ENCODE data around the gene FBXO48.

Gene FBXO48

GRCh38 chr2:68411397-68412126 lies 55.5 kb downstream of the FBXO48 start:
- H3K27me3 ChIP-seq (ENCODE audit: low read depth) = 0 out of 2 replicates have a peak, but pooled peaks cover 3% of the 10 kb centered on the region

More at GRCh38 chr2:68411397-68412126, 55.5 kb downstream of the FBXO48 start:
- H3K4me3 ChIP-seq = no peak overlapping the region
- H3K9me3 ChIP-seq = no peaks in the 10 kb centered on the region
- in situ Hi-C loops (cut with MboI; ENCODE audit: low sequenced_read_pairs) = no loop called here
- no peaks in the 10 kb centered on the region for H3K4me1 ChIP-seq
- no peak for DNase-seq (ENCODE audit: low spot score in 2 of 2)
- H3K36me3 ChIP-seq (replicated peaks) = no peaks in the 10 kb centered on the region

Data from HAP-1 (cell line).